Neutrophil (primary cell): ENCODE measurements around the gene ZMYND10.

Source experiments
- H3K27ac ChIP-seq: fragments of 200-600 bp; sonication (generic); 2 replicates; pipeline ENCODE4 v1.5.1; 2016; ENCODE audit warnings: mild to moderate bottlenecking, moderate library complexity
- H3K27me3 ChIP-seq: fragments of 200-600 bp; sonication (generic); 2 replicates; pipeline ENCODE4 v1.6.0; 2016; ENCODE audit warnings: mild to moderate bottlenecking
- H3K36me3 ChIP-seq: fragments of 200-600 bp; sonication (generic); 2 replicates; pipeline ENCODE4 v1.5.1; 2017
- H3K4me1 ChIP-seq, 2 experiments: fragments of 200-600 bp in 1 of 2; sonication (generic) in 1 of 2; 1 replicate in 1 of 2; 2 replicates in 1 of 2; pipeline versions ENCODE4 v1.5.1 to v1.6.1; 2013 to 2016; ENCODE audit warnings: low read depth in 1 of 2, low read length in 1 of 2, mild to moderate bottlenecking in 1 of 2, moderate library complexity in 1 of 2; ENCODE audit not compliant: control insufficient read depth in 1 of 2, insufficient read depth in 1 of 2
- H3K4me3 ChIP-seq, 2 experiments: fragments of 200-600 bp in 1 of 2; sonication (generic) in 1 of 2; 1 replicate in 1 of 2; 2 replicates in 1 of 2; pipeline ENCODE4 v1.5.1; 2013 to 2016; ENCODE audit warnings: low read depth in 1 of 2, low read length in 1 of 2, mild to moderate bottlenecking in 1 of 2, moderate library complexity in 1 of 2
- H3K9me3 ChIP-seq: fragments of 200-600 bp; sonication (generic); 2 replicates; pipeline ENCODE4 v1.5.1; 2016
- TF ChIP-seq, protein P1 (sequence below): fragments of 200-600 bp; sonication (generic); IDR thresholded peaks from 2 replicates; pipeline ENCODE4 v1.5.1; 2016; ENCODE audit warnings: antibody characterized with exemption

ZMYND10 gene

DNA sequence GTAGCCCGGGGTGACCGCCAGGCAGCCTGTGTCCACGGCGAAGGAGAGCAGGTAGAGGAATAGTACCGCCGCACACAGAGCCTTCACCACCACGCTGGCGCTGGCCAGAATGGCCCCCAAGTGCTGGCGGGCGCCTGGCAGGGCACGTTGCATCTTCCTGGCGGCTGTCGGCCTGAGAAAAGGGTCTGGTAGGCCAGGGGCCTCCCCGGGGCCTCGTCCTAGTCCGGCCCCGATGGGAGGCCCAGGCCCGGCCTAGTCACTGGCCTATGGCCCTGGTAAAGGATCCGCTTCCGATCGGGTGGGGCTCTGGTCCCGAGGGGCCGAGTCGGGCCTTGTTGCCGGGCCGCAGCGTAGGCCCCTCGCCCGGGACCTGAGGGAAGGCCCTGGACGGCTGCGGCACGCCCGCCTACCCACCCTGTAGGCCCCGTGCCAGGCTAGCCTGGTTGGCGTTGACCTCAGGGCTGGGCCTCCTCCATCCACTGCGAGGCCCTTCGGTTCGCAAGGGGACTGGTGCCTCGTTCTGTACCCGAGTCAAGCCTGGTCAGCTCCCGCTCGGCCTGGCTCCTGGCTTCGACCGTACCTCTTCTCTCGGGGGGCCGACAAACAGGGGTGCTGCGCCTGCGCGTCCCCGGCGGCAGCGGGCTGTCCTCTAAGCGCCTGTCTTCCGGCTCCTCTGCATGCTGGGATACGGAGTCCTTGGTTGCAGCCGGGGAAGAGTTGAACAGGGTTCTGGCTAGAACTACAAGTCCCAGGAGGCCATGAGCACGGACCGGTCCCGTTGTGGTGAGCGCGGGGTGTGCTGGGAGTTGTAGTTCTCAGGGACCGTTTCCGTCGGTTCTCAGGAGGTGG, 13.6 kb upstream of the ZMYND10 start, which contains the start of gene TMEM115:
TSS of gene TMEM115 (minus strand) at position 611 of the 849 bp plus-strand sequence. CDS start at position 153, 458 bp downstream.
- Histone ChIP-seq H3K4me1 (peaks cover 46% of the 10 kb centered on the region in 2 experiments), H3K9me3 (no peaks in the 10 kb centered on the region), H3K27me3 (peaks cover 2% of the 10 kb centered on the region), H3K36me3 (peaks cover 42% of the 10 kb centered on the region), H3K4me3 (peak within 1 kb of the TSS; percentile 77 to 96), H3K27ac (peak within 1 kb of the TSS; percentile 87)
- TF ChIP-seq, protein P1, sequence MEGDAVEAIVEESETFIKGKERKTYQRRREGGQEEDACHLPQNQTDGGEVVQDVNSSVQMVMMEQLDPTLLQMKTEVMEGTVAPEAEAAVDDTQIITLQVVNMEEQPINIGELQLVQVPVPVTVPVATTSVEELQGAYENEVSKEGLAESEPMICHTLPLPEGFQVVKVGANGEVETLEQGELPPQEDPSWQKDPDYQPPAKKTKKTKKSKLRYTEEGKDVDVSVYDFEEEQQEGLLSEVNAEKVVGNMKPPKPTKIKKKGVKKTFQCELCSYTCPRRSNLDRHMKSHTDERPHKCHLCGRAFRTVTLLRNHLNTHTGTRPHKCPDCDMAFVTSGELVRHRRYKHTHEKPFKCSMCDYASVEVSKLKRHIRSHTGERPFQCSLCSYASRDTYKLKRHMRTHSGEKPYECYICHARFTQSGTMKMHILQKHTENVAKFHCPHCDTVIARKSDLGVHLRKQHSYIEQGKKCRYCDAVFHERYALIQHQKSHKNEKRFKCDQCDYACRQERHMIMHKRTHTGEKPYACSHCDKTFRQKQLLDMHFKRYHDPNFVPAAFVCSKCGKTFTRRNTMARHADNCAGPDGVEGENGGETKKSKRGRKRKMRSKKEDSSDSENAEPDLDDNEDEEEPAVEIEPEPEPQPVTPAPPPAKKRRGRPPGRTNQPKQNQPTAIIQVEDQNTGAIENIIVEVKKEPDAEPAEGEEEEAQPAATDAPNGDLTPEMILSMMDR, result peak; percentile 12

DNA sequence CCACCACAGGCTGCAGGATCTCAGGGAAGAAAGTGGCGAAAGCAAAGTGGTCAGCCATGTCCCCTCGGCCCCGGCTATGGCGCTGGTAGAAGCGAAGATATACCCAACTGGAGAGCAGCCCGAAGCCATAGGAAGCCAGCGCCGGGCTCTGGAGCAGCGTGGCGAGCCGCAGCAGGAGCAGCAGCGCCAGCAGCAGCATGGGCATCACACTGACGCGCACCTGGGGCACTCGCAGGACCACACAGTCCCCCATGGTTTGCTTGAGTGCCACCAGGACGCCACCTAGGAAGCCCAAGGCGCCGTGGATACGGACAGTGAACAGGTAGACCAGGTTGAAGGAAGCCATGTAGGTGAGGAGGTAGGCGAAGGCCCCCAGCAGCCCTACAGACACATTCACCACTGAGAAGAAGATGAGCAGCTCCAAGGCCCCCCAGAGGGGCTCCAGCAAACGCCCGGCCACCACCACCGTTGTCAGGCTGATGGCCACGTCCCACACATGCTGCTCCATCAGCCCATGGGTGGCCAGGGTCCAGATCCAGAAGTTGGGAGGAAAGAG, 12.9 kb upstream of the ZMYND10 start:
- Histone ChIP-seq H3K4me1 (peaks cover 46% of the 10 kb centered on the region in 2 experiments), H3K27me3 (no peaks in the 10 kb centered on the region), H3K4me3 (peak overlapping the region; percentile 77 to 96), H3K9me3 (no peaks in the 10 kb centered on the region), H3K36me3 (peaks cover 49% of the 10 kb centered on the region), H3K27ac (peak overlapping the region; percentile 87)
- TF ChIP-seq, protein P1, result no peak

DNA sequence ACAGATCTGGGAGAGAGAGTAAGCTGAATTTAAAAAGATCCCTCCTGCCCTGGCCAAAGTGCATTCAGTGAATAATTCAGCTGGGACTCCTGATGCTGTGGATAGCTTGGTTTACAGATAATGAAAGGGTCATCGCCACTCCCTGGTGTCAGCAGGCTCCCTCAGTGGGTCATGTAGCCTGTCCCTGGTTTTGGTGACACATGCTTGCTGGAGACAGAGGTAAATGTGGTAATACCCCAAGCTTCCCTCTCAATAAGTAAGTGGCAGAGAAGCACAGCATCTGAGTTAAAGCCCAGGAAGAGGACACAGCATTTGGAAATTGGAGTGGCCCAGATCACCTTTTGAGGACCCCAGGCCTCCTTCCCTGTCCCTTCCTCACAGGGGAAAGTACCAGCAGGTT, 11.9 kb upstream of the ZMYND10 start:
- Histone ChIP-seq H3K27ac (peak overlapping the region; percentile 43), H3K36me3 (peaks cover 56% of the 10 kb centered on the region), H3K9me3 (no peaks in the 10 kb centered on the region)

DNA sequence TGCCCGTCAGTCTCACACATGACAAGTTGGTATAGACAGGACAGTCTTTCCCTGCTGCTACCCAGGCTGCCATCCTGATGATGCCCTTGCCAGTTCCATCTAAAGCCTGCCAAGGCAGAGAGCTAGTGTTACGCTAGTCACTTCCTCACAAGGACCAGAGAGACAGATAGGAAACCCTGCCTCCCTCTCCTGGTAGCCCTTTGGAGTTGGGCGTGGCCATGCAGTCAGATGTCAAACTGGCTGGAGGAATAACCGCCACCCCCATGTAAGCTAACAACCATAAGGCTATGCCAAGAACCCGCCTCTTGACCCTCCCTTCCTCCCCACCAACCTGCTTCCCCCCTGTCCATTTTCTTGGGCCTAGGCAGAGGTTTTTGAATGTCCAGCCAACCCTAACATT, 11.0 kb upstream of the ZMYND10 start:
- TF ChIP-seq, protein P1, result no peak
- H3K27ac ChIP-seq, result peak overlapping the region; percentile 43
- H3K36me3 ChIP-seq, result peaks cover 62% of the 10 kb centered on the region
- no peak overlapping the region for H3K4me3 ChIP-seq
- no peaks in the 10 kb centered on the region for H3K27me3 ChIP-seq
- peaks cover 44 to 48% of the 10 kb centered on the region in 2 experiments for H3K4me1 ChIP-seq
- no peaks in the 10 kb centered on the region for H3K9me3 ChIP-seq

More for the DNA sequence above, 11.9 kb upstream of the ZMYND10 start:
- H3K27me3 ChIP-seq, result no peaks in the 10 kb centered on the region
- H3K4me3 ChIP-seq, result peak overlapping the region in 1 of 2 experiments; percentile 96
- peaks cover 46% of the 10 kb centered on the region in 2 experiments for H3K4me1 ChIP-seq
- TF ChIP-seq, protein P1, result no peak

DNA sequence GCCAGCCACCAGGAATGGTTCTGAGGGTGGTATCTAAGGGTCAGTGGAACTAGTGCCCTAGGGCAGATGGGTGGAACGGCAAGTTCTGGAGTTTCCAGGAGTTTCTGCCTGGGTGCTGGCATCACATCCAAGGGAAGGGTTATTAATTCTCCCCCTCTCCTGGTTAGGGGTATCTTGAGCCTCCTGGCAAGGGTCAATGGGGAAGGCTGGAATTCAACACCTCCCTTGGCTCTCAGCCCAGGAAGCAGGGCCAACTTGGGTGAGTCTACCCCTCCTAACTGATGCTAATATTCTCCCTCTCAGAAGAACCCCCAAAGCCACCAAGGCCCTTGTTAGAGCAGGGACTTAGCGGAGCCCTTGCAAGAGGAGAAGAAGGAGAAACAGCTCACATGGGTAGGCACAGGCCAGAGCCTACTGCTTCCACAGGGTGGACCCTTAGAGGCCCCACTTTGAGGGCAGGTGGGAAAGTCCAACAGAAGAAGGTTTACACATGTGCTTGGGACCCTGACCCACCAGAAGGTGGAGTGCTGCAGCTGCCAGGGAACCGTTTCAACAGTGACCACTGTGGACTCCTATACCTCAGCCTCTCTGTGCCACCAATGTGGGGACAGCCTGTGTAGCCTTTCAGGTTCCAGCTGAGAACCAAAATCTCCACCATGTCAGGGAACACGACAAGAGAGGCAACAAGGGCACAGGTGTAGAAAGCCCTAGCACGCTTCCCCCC, 10.5 kb upstream of the ZMYND10 start:
- Histone ChIP-seq H3K36me3 (peaks cover 64% of the 10 kb centered on the region), H3K27ac (peak overlapping the region; percentile 43), H3K9me3 (no peaks in the 10 kb centered on the region), H3K4me1 (peaks cover 49 to 53% of the 10 kb centered on the region in 2 experiments), H3K4me3 (no peak overlapping the region), H3K27me3 (no peaks in the 10 kb centered on the region)
- TF ChIP-seq, protein P1, result no peak
